HCEC 1CT (cell line): ENCODE measurements around the gene NUP188.
A peak's percentile ranks its signal among the peaks of the same experiment; 100 is the strongest.
"Not testable (repeated sequence)": the region's sequence is repeated elsewhere in the genome, so short reads cannot be mapped to it uniquely, and the experiment has no call there.

ENCODE experiments used
- DNase-seq: peaks from one replicate; pipeline ENCODE4 v3.0.0-alpha.2; 2017

NUP188 gene

GRCh38 chr9:129028192-129028966, 80.9 kb downstream of the NUP188 start, which contains the start of gene SH3GLB2:
TSS of gene SH3GLB2 (minus strand) at chr9:129028331. CDS start at chr9:129028154, 177 bp downstream.
- DNase-seq, result peak; percentile 95

GRCh38 chr9:129030191-129030590, 82.7 kb downstream of the NUP188 start:
- no peak for DNase-seq

- DNase-seq, result no peak
These were observed 84.0 kb downstream of the NUP188 start for GRCh38 chr9:129031514-129031913.

DNA sequence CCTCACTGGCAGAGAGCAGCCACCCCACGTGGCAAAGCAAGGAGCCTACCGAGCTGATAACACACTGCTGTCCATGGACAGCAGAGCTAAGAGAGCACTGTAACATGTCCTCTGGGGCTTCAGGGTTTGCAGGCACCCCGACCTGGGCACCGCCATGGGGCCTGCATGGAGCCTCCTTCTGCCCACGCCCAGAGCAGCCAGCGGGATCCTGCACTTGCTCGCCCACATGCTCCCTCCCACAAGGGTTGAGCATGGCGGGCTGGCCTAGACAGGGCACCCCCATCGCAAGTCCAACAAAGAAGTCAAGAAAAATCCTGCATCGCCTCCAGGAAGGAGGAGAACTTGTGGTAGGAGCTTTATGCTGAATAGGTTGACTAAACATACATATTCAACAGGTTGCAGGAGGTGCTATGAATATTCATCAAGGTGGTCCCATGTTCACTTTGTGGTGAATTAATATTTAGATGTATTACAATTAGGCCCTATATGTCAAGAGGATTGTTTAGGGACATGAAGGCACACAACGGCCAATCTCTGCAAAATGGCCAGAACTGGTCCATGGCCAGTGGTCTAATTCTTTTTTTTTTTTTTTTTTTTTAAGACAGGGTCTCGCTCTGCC, 85.2 kb downstream of the NUP188 start:
- DNase-seq, result no peak

GRCh38 chr9:129033216-129033615, 85.7 kb downstream of the NUP188 start:
- DNase-seq, result no peak

- DNase-seq, result not testable (repeated sequence)
These were observed 88.3 kb downstream of the NUP188 start for GRCh38 chr9:129035838-129036237.

DNA sequence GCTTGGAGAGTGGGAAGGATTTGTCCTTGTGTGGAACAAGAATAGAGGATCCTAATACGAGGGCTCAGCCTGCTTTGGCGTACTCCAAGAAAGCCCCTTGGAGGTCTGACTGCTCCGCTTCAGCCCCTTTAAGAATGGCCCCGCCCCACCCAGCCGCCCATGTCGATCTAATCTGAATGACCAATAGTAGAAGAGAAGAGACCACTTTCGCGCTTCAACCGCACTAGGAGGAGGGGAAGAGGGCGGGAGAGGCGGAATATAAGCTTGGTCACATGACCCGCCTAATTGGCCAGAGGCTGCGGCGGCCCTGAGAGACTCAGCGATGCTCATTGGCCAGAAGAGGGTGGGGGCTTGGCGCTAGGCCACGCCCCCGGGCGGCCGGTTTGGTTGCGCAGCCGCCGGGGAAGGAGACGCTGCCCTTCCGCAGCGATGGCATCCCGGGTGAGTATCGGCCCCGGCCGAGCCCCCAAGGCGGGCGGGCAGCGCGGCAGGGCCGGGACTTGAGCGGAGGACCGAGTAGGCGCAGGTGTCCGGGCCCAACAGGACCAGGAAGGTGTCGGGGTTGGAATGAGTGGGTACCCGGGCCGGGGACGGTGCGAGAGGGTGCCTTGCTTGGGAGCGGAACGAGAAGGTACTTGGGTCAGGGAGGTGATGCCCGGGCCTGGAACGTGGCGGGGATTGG, 88.9 kb downstream of the NUP188 start, which contains the start of gene MIGA2:
Gene MIGA2, plus strand, starts transcription at position 386 of the 682 bp plus-strand sequence. CDS start 3,969 bp downstream, outside the sequence.
- peak; percentile 99 for DNase-seq

- no peak for DNase-seq
These were observed 89.6 kb downstream of the NUP188 start for GRCh38 chr9:129036923-129037766.

GRCh38 chr9:129037767-129038098, 90.2 kb downstream of the NUP188 start:
- DNase-seq, result no peak

DNA sequence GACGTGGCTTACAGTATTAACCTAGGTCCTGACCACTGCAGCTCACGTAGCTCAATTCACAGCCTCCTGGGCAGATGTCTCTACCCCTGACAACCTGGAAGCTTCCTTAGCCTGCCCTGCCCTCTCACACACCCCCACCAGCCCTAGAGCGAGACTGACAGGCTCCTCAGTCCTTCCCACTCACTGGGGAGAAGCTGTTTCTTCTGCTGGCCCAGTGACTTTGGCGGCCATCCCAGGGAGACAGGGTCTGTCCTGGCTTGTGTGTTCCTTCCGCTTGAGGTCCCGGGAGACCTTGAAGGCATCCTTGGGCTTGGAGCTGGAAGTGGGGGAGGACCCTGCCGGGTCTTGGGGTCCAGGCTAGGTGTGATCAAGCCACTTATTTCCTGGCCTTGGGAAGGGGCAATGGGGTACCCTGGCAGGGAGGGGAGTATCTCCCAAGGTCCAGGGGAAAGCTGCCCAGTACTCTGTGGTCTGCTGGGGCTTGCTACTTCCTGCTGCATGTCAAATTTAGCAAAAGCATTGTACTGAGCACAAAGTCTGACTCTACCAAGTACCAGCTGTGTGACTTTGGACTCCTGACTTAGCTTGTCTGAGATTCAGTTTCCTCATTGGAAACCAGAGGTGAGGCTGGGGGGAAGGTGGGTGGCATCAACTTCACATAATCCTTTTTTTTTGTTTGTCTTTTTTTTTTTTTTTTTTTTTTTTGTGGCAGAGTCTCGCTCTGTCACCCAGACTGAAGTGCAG, 90.8 kb downstream of the NUP188 start:
- DNase-seq, result no peak

- DNase-seq, result no peak
These were observed 92.7 kb downstream of the NUP188 start for GRCh38 chr9:129040113-129040643.

GRCh38 chr9:129042016-129042415, 94.5 kb downstream of the NUP188 start:
- DNase-seq, result no peak

- DNase-seq, result no peak
These were observed 105.1 kb downstream of the NUP188 start for GRCh38 chr9:129052592-129052991.

DNA sequence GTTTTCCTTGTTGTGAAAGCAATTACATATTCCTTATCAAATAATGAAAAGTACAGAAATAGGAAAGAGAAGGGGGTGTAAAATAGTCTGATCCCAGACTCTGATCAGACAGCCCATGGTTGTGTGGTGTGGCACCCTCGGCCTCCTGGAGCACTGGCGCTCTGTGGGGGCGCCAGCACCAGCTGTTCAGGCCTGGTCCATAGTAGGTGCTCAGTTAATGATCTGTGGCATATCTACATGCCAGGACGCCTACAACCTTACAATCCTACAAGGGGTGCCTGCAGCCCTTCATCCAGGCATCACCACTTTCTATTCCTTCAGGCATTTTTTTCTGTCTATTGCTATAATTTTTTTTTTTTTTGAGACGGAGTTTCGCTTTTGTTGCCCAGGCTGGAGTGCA, 105.5 kb downstream of the NUP188 start:
- DNase-seq, result no peak

DNA sequence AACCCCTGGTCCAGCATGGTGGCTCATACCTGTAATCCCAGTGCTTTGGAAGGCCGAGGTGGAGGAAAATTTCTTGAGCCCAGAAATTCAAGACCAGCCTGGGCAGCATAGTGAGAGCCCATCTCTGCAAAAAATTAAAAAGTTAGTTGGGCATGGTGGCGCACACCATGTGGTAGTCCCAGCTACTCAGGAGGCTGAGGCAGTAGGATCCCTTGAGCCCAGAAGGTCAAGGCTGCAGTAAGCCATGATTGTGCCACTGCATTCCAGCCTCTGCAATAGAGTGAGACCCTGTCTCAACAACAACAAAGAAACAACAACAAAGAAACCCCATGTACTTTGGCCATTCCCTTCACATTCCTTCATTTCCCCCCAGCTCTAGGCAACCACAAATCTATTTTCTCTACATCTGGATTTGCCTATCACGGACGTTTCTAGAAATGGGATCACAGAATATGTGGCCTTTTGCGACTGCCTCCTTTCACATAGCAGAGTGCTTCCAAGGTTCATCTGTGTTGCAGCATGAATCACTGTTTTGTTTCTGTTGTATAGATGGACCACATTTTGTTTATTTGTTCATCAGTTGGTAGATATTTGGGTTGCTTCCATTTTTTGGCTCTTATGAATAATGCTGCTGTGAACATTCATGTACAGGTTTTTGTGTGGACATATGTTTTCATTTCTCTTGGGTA, 106.8 kb downstream of the NUP188 start:
- DNase-seq, result peak; percentile 14
